ENCODE measurements around the gene CERT1.

- TF ChIP-seq CTCF (IDR thresholded peaks at IDR 0.05) (no peak), POLR2AphosphoS5 (IDR thresholded peaks at IDR 0.05) (no peak), POLR2A (IDR thresholded peaks at IDR 0.05; ENCODE audit: low read depth) (no peak), EP300 (IDR thresholded peaks at IDR 0.05) (no peak)
Measured at GRCh38 chr5:75351139-75351926, 160.1 kb downstream of the CERT1 start.

Data from esophagus muscularis mucosa (tissue), 4 donors.